ENCODE measurements around the gene CBFB. TPM values are rescaled to one million over a fixed set of nuclear protein-coding genes. Genes with fewer than 3 reads are reported as not detected.
A peak's percentile ranks its signal among the peaks of the same experiment; 100 is the strongest.

Gene CBFB
- total RNA-seq, 1 experiment from 2014 or later: 76.3 TPM

DNA sequence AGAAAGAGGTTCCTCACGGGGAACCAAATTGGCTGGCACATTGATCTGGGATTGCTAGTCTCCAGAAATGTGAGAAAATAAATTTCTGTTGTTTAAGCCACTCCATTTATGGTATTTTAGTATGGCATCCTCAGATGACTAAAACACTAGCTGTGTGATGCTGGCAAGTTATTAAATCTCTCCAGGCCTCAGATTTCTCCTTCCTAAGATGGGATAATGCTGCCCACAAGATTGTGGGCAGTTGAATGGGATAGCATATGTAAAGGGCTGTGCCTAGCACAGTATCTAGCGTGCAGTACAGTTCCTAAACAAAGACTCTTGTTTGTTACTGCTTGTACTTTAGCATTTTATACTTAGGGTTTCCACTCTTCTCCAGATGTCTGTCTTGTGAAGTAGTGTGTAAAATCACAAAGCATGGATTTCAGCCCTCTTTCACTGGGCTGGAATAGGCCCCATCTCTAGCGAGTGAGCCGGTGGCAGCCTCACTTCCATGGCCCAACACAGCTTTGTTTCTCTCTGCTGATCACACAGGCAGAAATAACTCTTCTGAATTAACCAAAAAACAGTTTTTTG lies 42.6 kb downstream of the CBFB start:
- Histone ChIP-seq H3K18ac (ENCODE audit: insufficient read length, low read depth, low read length) (no peak overlapping the region), H4K8ac (replicated peaks; ENCODE audit: insufficient read length, low read depth, low read length) (no peak overlapping the region), H3K79me2 (ENCODE audit: insufficient read depth, low read length) (no peaks in the 10 kb centered on the region), H4K91ac (ENCODE audit: insufficient read length, low read depth, low read length) (no peak overlapping the region), H4K5ac (ENCODE audit: insufficient read length, low read depth, low read length) (no peak overlapping the region), H2BK15ac (ENCODE audit: low read depth, low read length) (no peak overlapping the region), H3K23me2 (ENCODE audit: insufficient read length, low read depth, low read length, poor library complexity, severe bottlenecking) (no peaks in the 10 kb centered on the region), H2BK20ac (ENCODE audit: low read depth, low read length, poor library complexity, severe bottlenecking) (no peak overlapping the region), H3K79me1 (ENCODE audit: insufficient read depth, low read depth, low read length, poor library complexity, severe bottlenecking) (no peaks in the 10 kb centered on the region), H3K9me3 (ENCODE audit: control insufficient read depth, low read depth, low read length) (no peaks in the 10 kb centered on the region), H3K56ac (ENCODE audit: insufficient read length, low read depth, low read length) (no peak overlapping the region), H2BK120ac (ENCODE audit: low read depth, low read length, poor library complexity, severe bottlenecking) (no peak overlapping the region), H3K4ac (ENCODE audit: low read depth, low read length) (no peak overlapping the region), H2AK5ac (ENCODE audit: insufficient read length, low read length) (no peak overlapping the region), H2BK5ac (ENCODE audit: insufficient read length, low read length) (no peak overlapping the region), H2BK12ac (ENCODE audit: insufficient read length, low read depth, low read length) (no peak overlapping the region), H3T11ph (ENCODE audit: low read length) (no peak overlapping the region), H3K14ac (ENCODE audit: insufficient read depth, low read length) (no peak overlapping the region), H3K4me2 (ENCODE audit: insufficient read depth, insufficient read length, low read length) (no peak overlapping the region), H4K20me1 (ENCODE audit: control insufficient read depth, insufficient read depth, insufficient read length) (no peaks in the 10 kb centered on the region), H3K27ac (ENCODE audit: insufficient read length, low read depth, low read length) (no peak overlapping the region), H3K4me1 (ENCODE audit: insufficient read depth, low read length) (no peaks in the 10 kb centered on the region), H3K23ac (ENCODE audit: insufficient read length, low read depth, low read length) (no peak overlapping the region), H3K9ac (ENCODE audit: extremely low read depth, insufficient read length, low read length) (no peak overlapping the region), H3K27me3 (ENCODE audit: insufficient read depth, low read length) (no peaks in the 10 kb centered on the region), H2AFZ (ENCODE audit: low read length) (no peak overlapping the region)
- TF ChIP-seq, protein P1, sequence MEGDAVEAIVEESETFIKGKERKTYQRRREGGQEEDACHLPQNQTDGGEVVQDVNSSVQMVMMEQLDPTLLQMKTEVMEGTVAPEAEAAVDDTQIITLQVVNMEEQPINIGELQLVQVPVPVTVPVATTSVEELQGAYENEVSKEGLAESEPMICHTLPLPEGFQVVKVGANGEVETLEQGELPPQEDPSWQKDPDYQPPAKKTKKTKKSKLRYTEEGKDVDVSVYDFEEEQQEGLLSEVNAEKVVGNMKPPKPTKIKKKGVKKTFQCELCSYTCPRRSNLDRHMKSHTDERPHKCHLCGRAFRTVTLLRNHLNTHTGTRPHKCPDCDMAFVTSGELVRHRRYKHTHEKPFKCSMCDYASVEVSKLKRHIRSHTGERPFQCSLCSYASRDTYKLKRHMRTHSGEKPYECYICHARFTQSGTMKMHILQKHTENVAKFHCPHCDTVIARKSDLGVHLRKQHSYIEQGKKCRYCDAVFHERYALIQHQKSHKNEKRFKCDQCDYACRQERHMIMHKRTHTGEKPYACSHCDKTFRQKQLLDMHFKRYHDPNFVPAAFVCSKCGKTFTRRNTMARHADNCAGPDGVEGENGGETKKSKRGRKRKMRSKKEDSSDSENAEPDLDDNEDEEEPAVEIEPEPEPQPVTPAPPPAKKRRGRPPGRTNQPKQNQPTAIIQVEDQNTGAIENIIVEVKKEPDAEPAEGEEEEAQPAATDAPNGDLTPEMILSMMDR (conservative IDR thresholded peaks at IDR 0.05): no peak
- H3K27me3 Mint-ChIP-seq (ENCODE audit: low read depth): no peaks in the 10 kb centered on the region
- H3K27ac Mint-ChIP-seq: peak overlapping the region in 1 of 3 experiments; percentile 7; a peak in 1 of 7 replicates
- WGBS (ENCODE audit: extremely low coverage, insufficient read length, low lambda C conversion rate): no CpG with 5 or more reads among the region's 4 CpGs
- DNase-seq: no peak
- no peak overlapping the region for H3K4me3 Mint-ChIP-seq
- H3K4me1 Mint-ChIP-seq: no peaks in the 10 kb centered on the region
- H3K9me3 Mint-ChIP-seq: no peaks in the 10 kb centered on the region
- peaks cover 6 to 50% (median 37%) of the 10 kb centered on the region in 3 experiments; a peak in 6 of 7 replicates for H3K36me3 Mint-ChIP-seq (ENCODE audit: insufficient read depth in 1 of 3, low read depth in 3 of 3)
